ES-I3 (cell line): ENCODE data around the gene RPS6KA4.

Experiments used
- H3K36me3 ChIP-seq: 2 replicates; pipeline ENCODE4 v1.6.1; 2013; ENCODE audit warnings: mild to moderate bottlenecking, low read length, control low read depth, moderate library complexity; ENCODE audit not compliant: insufficient read depth
- H3K4me1 ChIP-seq: 2 replicates; pipeline ENCODE4 v1.6.1; 2013; ENCODE audit warnings: mild to moderate bottlenecking, control low read depth, low read length; ENCODE audit not compliant: insufficient read depth
- H3K9ac ChIP-seq: 2 replicates; pipeline ENCODE4 v1.6.1; 2013; ENCODE audit warnings: low read depth, mild to moderate bottlenecking, low read length, moderate library complexity
- H3K9me3 ChIP-seq: 2 replicates; pipeline ENCODE4 v1.6.1; 2013; ENCODE audit warnings: mild to moderate bottlenecking, low read length, moderate library complexity; ENCODE audit not compliant: control insufficient read depth, insufficient read depth

The RPS6KA4 gene

GRCh38 chr11:64338716-64339115, 20.2 kb upstream of the RPS6KA4 start:
- no peaks in the 10 kb centered on the region for H3K9me3 ChIP-seq
- peaks cover 7% of the 10 kb centered on the region; the same call in 1 of the 2 replicates for H3K4me1 ChIP-seq
- no peaks in the 10 kb centered on the region for H3K36me3 ChIP-seq
- no peak overlapping the region for H3K9ac ChIP-seq

- Histone ChIP-seq H3K4me1 (peaks cover 7% of the 10 kb centered on the region; the same call in 1 of the 2 replicates), H3K9me3 (no peaks in the 10 kb centered on the region), H3K9ac (no peak overlapping the region), H3K36me3 (no peaks in the 10 kb centered on the region)
Observed at GRCh38 chr11:64339286-64339685, 19.7 kb upstream of the RPS6KA4 start.

GRCh38 chr11:64339754-64340408, 19.1 kb upstream of the RPS6KA4 start, which contains the start of gene CCDC88B:
TSS of gene CCDC88B (plus strand) at chr11:64340204. CDS start at chr11:64340267, 63 bp downstream.
- Histone ChIP-seq H3K4me1 (peaks cover 7% of the 10 kb centered on the region; the same call in 1 of the 2 replicates), H3K9ac (peak within 1 kb of the TSS; percentile 82), H3K36me3 (no peaks in the 10 kb centered on the region), H3K9me3 (no peaks in the 10 kb centered on the region)

- Histone ChIP-seq H3K9me3 (no peaks in the 10 kb centered on the region), H3K36me3 (no peaks in the 10 kb centered on the region), H3K4me1 (peaks cover 7% of the 10 kb centered on the region; the same call in 1 of the 2 replicates), H3K9ac (peak overlapping the region; percentile 82)
Observed at GRCh38 chr11:64340671-64341335, 18.2 kb upstream of the RPS6KA4 start.

GRCh38 chr11:64341429-64341828, 17.5 kb upstream of the RPS6KA4 start:
- peak overlapping the region; percentile 82; the same call in 1 of the 2 replicates for H3K9ac ChIP-seq

GRCh38 chr11:64341851-64342791, 16.8 kb upstream of the RPS6KA4 start:
- Histone ChIP-seq H3K9me3 (no peaks in the 10 kb centered on the region), H3K4me1 (peaks cover 7% of the 10 kb centered on the region; the same call in 1 of the 2 replicates), H3K36me3 (no peaks in the 10 kb centered on the region), H3K9ac (peak overlapping the region; percentile 82; the same call in 1 of the 2 replicates)

More at GRCh38 chr11:64341429-64341828, 17.5 kb upstream of the RPS6KA4 start:
- Histone ChIP-seq H3K36me3 (no peaks in the 10 kb centered on the region), H3K9me3 (no peaks in the 10 kb centered on the region), H3K4me1 (peaks cover 7% of the 10 kb centered on the region; the same call in 1 of the 2 replicates)

GRCh38 chr11:64342869-64343745, 15.9 kb upstream of the RPS6KA4 start:
- Histone ChIP-seq H3K9me3 (no peaks in the 10 kb centered on the region), H3K9ac (no peak overlapping the region), H3K4me1 (peaks cover 8% of the 10 kb centered on the region; the same call in 1 of the 2 replicates), H3K36me3 (no peaks in the 10 kb centered on the region)

- H3K9ac ChIP-seq, result no peak overlapping the region
- peaks cover 15% of the 10 kb centered on the region; the same call in 1 of the 2 replicates for H3K4me1 ChIP-seq
- H3K9me3 ChIP-seq, result no peaks in the 10 kb centered on the region
- H3K36me3 ChIP-seq, result no peaks in the 10 kb centered on the region
Observed at GRCh38 chr11:64343767-64344559, 15.0 kb upstream of the RPS6KA4 start.

- H3K9ac ChIP-seq, result no peak overlapping the region
- no peaks in the 10 kb centered on the region for H3K9me3 ChIP-seq
- H3K4me1 ChIP-seq, result peaks cover 15% of the 10 kb centered on the region; the same call in 1 of the 2 replicates
- no peaks in the 10 kb centered on the region for H3K36me3 ChIP-seq
Observed at GRCh38 chr11:64344787-64345186, 14.2 kb upstream of the RPS6KA4 start.

- H3K4me1 ChIP-seq, result peaks cover 15% of the 10 kb centered on the region; the same call in 1 of the 2 replicates
- H3K9ac ChIP-seq, result no peak overlapping the region
- H3K36me3 ChIP-seq, result no peaks in the 10 kb centered on the region
- no peaks in the 10 kb centered on the region for H3K9me3 ChIP-seq
Observed at GRCh38 chr11:64347193-64347867, 11.6 kb upstream of the RPS6KA4 start.

GRCh38 chr11:64348383-64349024, 10.5 kb upstream of the RPS6KA4 start:
- Histone ChIP-seq H3K36me3 (no peaks in the 10 kb centered on the region), H3K9me3 (no peaks in the 10 kb centered on the region), H3K4me1 (peaks cover 9% of the 10 kb centered on the region; the same call in 1 of the 2 replicates), H3K9ac (no peak overlapping the region)

GRCh38 chr11:64349025-64349387, 10.0 kb upstream of the RPS6KA4 start:
- Histone ChIP-seq H3K4me1 (peaks cover 8% of the 10 kb centered on the region; the same call in 1 of the 2 replicates), H3K9ac (no peak overlapping the region), H3K9me3 (no peaks in the 10 kb centered on the region), H3K36me3 (no peaks in the 10 kb centered on the region)
